Stimulated activated CD4-positive, alpha-beta T cell treated with anti-CD3 and anti-CD28 coated beads, Interleukin-1b, Interleukin-23, amount 100 ng/mL, for 4 hours (primary cell): Measurements from ENCODE around the gene PAQR9.

ENCODE experiments used
- DNase-seq, 2 donors: peaks; one replicate each; pipeline ENCODE4 v3.0.0-alpha.2; 2020; ENCODE audit warnings: low read depth in 2 of 2

PAQR9 gene

GRCh38 chr3:142916605-142917004 is 46.9 kb downstream of the PAQR9 start:
- DNase-seq: no peak

DNA sequence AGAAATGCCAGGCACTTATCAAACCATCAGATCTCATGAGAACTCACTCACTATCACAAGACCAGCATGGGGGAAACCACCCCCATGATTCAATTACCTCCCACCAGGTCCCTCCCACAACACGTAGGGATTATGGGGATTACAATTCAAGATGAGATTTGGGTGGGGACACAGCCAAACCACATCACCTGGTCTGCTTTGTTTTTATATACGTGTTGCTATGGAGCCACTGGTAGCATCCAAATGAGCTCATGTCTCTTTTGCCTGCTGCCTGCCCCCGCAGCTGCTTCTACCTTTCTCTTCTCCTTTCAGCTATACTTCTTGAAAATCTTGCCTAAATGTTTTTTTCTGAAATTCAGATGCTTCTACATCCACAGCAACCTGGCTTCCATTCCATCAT is 47.8 kb downstream of the PAQR9 start:
- DNase-seq: no peak

GRCh38 chr3:142914286-142914811 is 49.1 kb downstream of the PAQR9 start:
- no peak for DNase-seq

GRCh38 chr3:142913432-142913831 is 50.0 kb downstream of the PAQR9 start:
- no peak for DNase-seq

DNA sequence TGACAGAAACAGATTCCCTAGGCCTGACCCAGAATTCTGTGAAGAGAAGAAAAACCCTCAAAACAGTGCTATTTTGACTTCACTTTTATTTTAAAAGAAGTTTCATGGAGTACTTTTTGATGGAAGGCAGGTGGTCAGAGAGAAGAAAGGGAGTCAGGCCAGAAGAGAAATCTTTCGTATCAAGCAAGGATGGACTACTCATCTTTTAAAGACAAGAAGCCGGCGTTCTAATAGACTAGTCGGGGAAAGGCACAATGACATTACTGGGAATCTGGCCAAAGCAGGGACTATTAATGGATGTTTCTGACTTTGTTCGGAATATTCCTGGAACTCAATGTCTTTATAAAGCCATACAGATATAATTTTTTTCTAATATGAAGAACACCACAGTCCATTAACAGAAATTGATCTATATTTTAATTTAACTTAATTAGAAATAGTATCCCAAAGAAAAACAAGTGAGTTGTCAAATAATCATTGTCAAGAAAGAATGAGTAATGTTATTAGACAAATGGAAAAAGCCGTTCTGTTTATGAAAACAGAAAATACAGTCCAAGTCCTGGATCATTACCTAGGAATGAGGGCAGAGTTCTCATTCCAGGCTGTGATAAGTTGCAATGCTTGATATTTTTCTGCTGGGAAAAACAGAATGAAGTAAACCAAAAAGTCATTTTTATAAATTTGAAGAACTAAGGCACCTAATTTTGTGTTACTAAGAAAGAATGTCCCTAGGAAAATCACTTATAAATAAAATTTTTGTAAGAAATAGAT is 50.9 kb downstream of the PAQR9 start:
- DNase-seq: no peak
